GM23338 (cell line): ENCODE results near the gene OVAAL. TPM values are rescaled to one million over a fixed set of nuclear protein-coding genes. Genes with fewer than 3 reads are reported as not detected.

Source experiments
- ATAC-seq: fragments of 200-7000 bp; cut with Tn5 transposase; 3 replicates; pipeline ENCODE4 v1.9.1; 2020
- DNase-seq: peaks from one replicate; pipeline ENCODE4 v3.0.0-alpha.2; 2015; ENCODE audit warnings: low spot score
- H2AFZ ChIP-seq: fragments of 200-600 bp; sonication (generic); 2 replicates; pipeline ENCODE4 v1.8.0; 2016; ENCODE audit warnings: antibody characterized with exemption, mild to moderate bottlenecking, moderate library complexity
- H3F3A ChIP-seq: fragments of 200-600 bp; sonication (generic); replicated peaks from 2 replicates; pipeline ENCODE4 v1.8.0; 2017; ENCODE audit warnings: antibody characterized with exemption, mixed run types, low read depth
- H3K27ac ChIP-seq: fragments of 200-600 bp; sonication (generic); 2 replicates; pipeline ENCODE4 v1.6.1; 2016; ENCODE audit warnings: low read depth
- H3K27me3 ChIP-seq: fragments of 200-600 bp; sonication (generic); 2 replicates; pipeline ENCODE4 v1.8.0; 2016; ENCODE audit warnings: mild to moderate bottlenecking, mixed run types, moderate library complexity; ENCODE audit not compliant: insufficient read depth
- H3K36me3 ChIP-seq: fragments of 200-600 bp; sonication (generic); 2 replicates; pipeline ENCODE4 v1.8.0; 2016; ENCODE audit warnings: mild to moderate bottlenecking; ENCODE audit not compliant: insufficient read depth
- H3K4me1 ChIP-seq: fragments of 200-600 bp; sonication (generic); 2 replicates; pipeline ENCODE4 v1.8.0; 2016; ENCODE audit warnings: mild to moderate bottlenecking, moderate library complexity; ENCODE audit not compliant: insufficient read depth
- H3K4me2 ChIP-seq: fragments of 200-600 bp; sonication (generic); 2 replicates; pipeline ENCODE4 v1.7.1; 2017; ENCODE audit warnings: mixed run types
- H3K4me3 ChIP-seq: fragments of 200-600 bp; sonication (generic); 2 replicates; pipeline ENCODE4 v1.6.1; 2016; ENCODE audit warnings: mixed run types
- H3K79me2 ChIP-seq: fragments of 200-600 bp; sonication (generic); replicated peaks from 2 replicates; pipeline ENCODE4 v1.8.0; 2017; ENCODE audit warnings: mild to moderate bottlenecking; ENCODE audit not compliant: insufficient read depth
- H3K9me2 ChIP-seq: fragments of 200-600 bp; sonication (generic); 2 replicates; pipeline ENCODE4 v1.8.0; 2017; ENCODE audit not compliant: insufficient read depth
- H4K20me1 ChIP-seq: fragments of 200-600 bp; sonication (generic); replicated peaks from 2 replicates; pipeline ENCODE4 v1.8.0; 2017; ENCODE audit warnings: mild to moderate bottlenecking; ENCODE audit not compliant: insufficient read depth
- H3K27ac Mint-ChIP-seq: 2 replicates; pipeline ENCODE4 v1.8.0; 2020; ENCODE audit warnings: inconsistent platforms, mild to moderate bottlenecking, moderate library complexity, mixed read lengths
- H3K27me3 Mint-ChIP-seq: 3 replicates; pipeline ENCODE4 v1.8.0; 2022; ENCODE audit warnings: low read depth, mild to moderate bottlenecking, moderate library complexity, mixed read lengths, inconsistent platforms; ENCODE audit not compliant: insufficient read depth, poor library complexity
- H3K36me3 Mint-ChIP-seq: 3 replicates; pipeline ENCODE4 v1.8.0; 2021; ENCODE audit warnings: low read depth, mild to moderate bottlenecking, inconsistent platforms, moderate library complexity, mixed read lengths
- H3K4me1 Mint-ChIP-seq: 3 replicates; pipeline ENCODE4 v1.8.0; 2020; ENCODE audit warnings: mild to moderate bottlenecking, inconsistent platforms, mixed read lengths
- H3K4me3 Mint-ChIP-seq: 3 replicates; pipeline ENCODE4 v1.8.0; 2021; ENCODE audit warnings: moderate library complexity, mild to moderate bottlenecking, inconsistent platforms, mixed read lengths
- H3K9me3 Mint-ChIP-seq: 3 replicates; pipeline ENCODE4 v1.8.0; 2020; ENCODE audit warnings: moderate library complexity, mild to moderate bottlenecking, inconsistent platforms, mixed read lengths
- CREB1 ChIP-seq: fragments of 250-450 bp; sonication (Bioruptor Pico); IDR thresholded peaks from 2 replicates; pipeline ENCODE4 v1.5.0; 2020; ENCODE audit warnings: low read depth, mild to moderate bottlenecking, moderate library complexity
- CTCF ChIP-seq, 2 experiments: fragments of 200-600 bp in 1 of 2; sonication (generic) in 1 of 2; conservative IDR thresholded peaks; 2 replicates each; pipeline versions ENCODE4 v1.5.1 to v1.6.1; 2016 to 2017; ENCODE audit warnings: antibody characterized with exemption in 2 of 2, low read depth in 2 of 2, mild to moderate bottlenecking in 2 of 2, moderate library complexity in 1 of 2
- EZH2 ChIP-seq: fragments of 200-600 bp; sonication (generic); IDR thresholded peaks from one replicate; pipeline ENCODE4 v1.8.0; 2017; ENCODE audit warnings: antibody characterized with exemption, mild to moderate bottlenecking, low read depth; ENCODE audit not compliant: unreplicated experiment
- EZH2phosphoT487 ChIP-seq: fragments of 200-600 bp; sonication (generic); IDR thresholded peaks from one replicate; pipeline ENCODE4 v1.8.1; 2018; ENCODE audit warnings: antibody characterized with exemption; ENCODE audit not compliant: unreplicated experiment
- JUNB ChIP-seq: IDR thresholded peaks from one replicate; pipeline ENCODE4 v1.6.1; 2016; ENCODE audit warnings: antibody characterized with exemption; ENCODE audit not compliant: unreplicated experiment
- POLR2AphosphoS5 ChIP-seq: IDR thresholded peaks from 2 replicates; pipeline ENCODE4 v1.6.1; 2016; ENCODE audit warnings: antibody characterized with exemption, low read depth
- STAT1 ChIP-seq: IDR thresholded peaks from one replicate; pipeline ENCODE4 v1.6.1; 2016; ENCODE audit warnings: antibody characterized with exemption; ENCODE audit not compliant: unreplicated experiment
- ZNF331 ChIP-seq: fragments of 250-450 bp; sonication (Bioruptor Pico); IDR thresholded peaks from 2 replicates; pipeline ENCODE4 v1.5.0; 2020; ENCODE audit warnings: low read depth, mild to moderate bottlenecking, moderate library complexity
- ZNF462 ChIP-seq: fragments of 250-450 bp; sonication (Bioruptor Pico); IDR thresholded peaks from 2 replicates; pipeline ENCODE4 v1.5.0; 2020; ENCODE audit warnings: mild to moderate bottlenecking, moderate library complexity
- polyA plus RNA-seq: library from polyadenylated mRNA; unstranded; fragments of >200 nt; fragmentation: Nextera tagmentation; extraction: Ambion mirVana; gene quantifications from 2 replicates; pipeline ENCODE4 v1.2.1, GENCODE V29; 2016
- total RNA-seq: library from RNA; depleted of rRNA; stranded (reverse); fragments of >200 nt; shearing (Covaris generic); gene quantifications from 2 replicates; pipeline ENCODE4 v1.2.3, GENCODE V29; 2014
- TF ChIP-seq, protein P1 (sequence below): IDR thresholded peaks from 2 replicates; pipeline ENCODE4 v1.6.1; 2016; ENCODE audit warnings: antibody characterized with exemption

OVAAL gene
- total and polyA plus RNA-seq, 2 experiments from 2014 or later: not detected

DNA sequence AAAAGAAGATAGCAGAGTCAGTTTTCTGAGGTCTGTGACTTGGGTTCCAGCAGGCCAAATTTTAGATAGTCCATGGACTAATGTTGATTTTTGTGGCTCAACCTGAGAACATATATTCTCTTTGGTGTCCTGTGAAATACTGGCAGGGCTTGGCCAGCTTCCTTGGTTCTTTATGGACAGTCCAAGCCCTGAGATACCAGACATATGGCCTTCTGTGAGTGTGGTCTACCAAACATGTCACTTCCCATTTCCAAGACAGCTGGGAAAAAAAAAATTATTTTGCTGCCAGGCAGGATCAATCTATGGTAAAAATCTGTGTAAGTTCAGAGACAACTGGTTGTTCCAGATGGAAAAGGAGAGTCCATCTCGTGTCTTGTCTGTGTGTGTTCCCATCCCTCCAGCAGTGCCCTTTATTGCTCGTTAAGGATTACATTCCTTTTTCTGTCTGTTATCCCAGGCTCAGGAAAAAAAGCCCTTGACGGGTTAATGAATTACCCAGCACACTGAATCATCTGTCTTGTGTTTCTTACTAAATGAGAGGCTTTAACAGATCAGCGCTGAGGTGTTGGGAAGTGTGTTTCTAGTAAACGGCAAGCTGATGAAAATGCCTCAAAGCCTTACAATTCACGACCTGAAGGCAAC is 39.7 kb downstream of the OVAAL start:
- Histone ChIP-seq H4K20me1 (no peaks in the 10 kb centered on the region), H3K27ac (no peak overlapping the region), H3K79me2 (no peaks in the 10 kb centered on the region), H3K36me3 (no peaks in the 10 kb centered on the region), H3K4me3 (no peak overlapping the region), H2AFZ (peak overlapping the region; percentile 15; the same call in 1 of the 2 replicates), H3K4me2 (no peak overlapping the region), H3K4me1 (no peaks in the 10 kb centered on the region), H3F3A (no peaks in the 10 kb centered on the region), H3K9me2 (no peaks in the 10 kb centered on the region), H3K27me3 (no peaks in the 10 kb centered on the region)
- Mint-ChIP-seq H3K9me3 (no peaks in the 10 kb centered on the region), H3K36me3 (no peaks in the 10 kb centered on the region), H3K4me1 (no peaks in the 10 kb centered on the region), H3K27me3 (peaks cover 5% of the 10 kb centered on the region), H3K4me3 (no peak overlapping the region), H3K27ac (no peak overlapping the region)
- TF ChIP-seq EZH2phosphoT487: no peak
- no peak for TF ChIP-seq EZH2
- no peak for DNase-seq
- no peak for ATAC-seq

- Mint-ChIP-seq H3K4me3 (no peak overlapping the region), H3K27me3 (peaks cover 3% of the 10 kb centered on the region), H3K27ac (no peak overlapping the region), H3K4me1 (no peaks in the 10 kb centered on the region), H3K36me3 (no peaks in the 10 kb centered on the region), H3K9me3 (no peaks in the 10 kb centered on the region)
- no peak for ATAC-seq
- Histone ChIP-seq H3K9me2 (no peaks in the 10 kb centered on the region), H3K4me2 (no peak overlapping the region), H2AFZ (no peak overlapping the region), H3K79me2 (no peaks in the 10 kb centered on the region), H3K27me3 (no peaks in the 10 kb centered on the region), H3F3A (no peaks in the 10 kb centered on the region), H3K36me3 (no peaks in the 10 kb centered on the region), H3K4me3 (no peak overlapping the region), H3K4me1 (no peaks in the 10 kb centered on the region), H3K27ac (no peak overlapping the region), H4K20me1 (no peaks in the 10 kb centered on the region)
- DNase-seq: no peak
- no peak for TF ChIP-seq STAT1
- no peak for TF ChIP-seq POLR2AphosphoS5
- TF ChIP-seq, protein P1, sequence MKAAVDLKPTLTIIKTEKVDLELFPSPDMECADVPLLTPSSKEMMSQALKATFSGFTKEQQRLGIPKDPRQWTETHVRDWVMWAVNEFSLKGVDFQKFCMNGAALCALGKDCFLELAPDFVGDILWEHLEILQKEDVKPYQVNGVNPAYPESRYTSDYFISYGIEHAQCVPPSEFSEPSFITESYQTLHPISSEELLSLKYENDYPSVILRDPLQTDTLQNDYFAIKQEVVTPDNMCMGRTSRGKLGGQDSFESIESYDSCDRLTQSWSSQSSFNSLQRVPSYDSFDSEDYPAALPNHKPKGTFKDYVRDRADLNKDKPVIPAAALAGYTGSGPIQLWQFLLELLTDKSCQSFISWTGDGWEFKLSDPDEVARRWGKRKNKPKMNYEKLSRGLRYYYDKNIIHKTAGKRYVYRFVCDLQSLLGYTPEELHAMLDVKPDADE: no peak
- no peak for TF ChIP-seq ZNF331 (CRISPR knock-in tag)
- TF ChIP-seq CREB1 (CRISPR knock-in tag): no peak
- no peak for TF ChIP-seq ZNF462 (CRISPR knock-in tag)
- TF ChIP-seq EZH2: no peak
- no peak for TF ChIP-seq JUNB
- no peak for TF ChIP-seq EZH2phosphoT487
- TF ChIP-seq CTCF (conservative IDR thresholded peaks at IDR 0.05; ENCODE audit: low read depth in 2 of 2): no peak
These were observed 41.6 kb downstream of the OVAAL start for GRCh38 chr1:180600343-180600742.
